Endothelial cell of umbilical vein (primary cell): ENCODE data around the gene ST6GALNAC3. TPM values are rescaled to one million over a fixed set of nuclear protein-coding genes. Genes with fewer than 3 reads are reported as not detected.

Source experiments
- BruUV-seq: library from RNA; stranded (reverse); fragments of 400-500 nt; replicated peaks from 2 replicates; lab custom pipeline; 2021; lab: Mats Ljungman, UMichigan
- CTCF ChIA-PET: fragments of 300-600, 350-600 bp; sonication (Branson Sonifier 250); formaldehyde crosslinking; loops from one replicate; lab custom pipeline; 2021; ENCODE audit warnings: antibody characterized with exemption, inconsistent platforms; lab: Charles Lee
- POLR2A ChIA-PET: fragments of 300-600, 350-600 bp; sonication (Branson Sonifier 250); formaldehyde crosslinking; loops from one replicate; lab custom pipeline; 2021; ENCODE audit warnings: antibody characterized with exemption, inconsistent platforms; lab: Charles Lee
- DNase-seq: peaks from one replicate; pipeline ENCODE4 v3.0.0-alpha.2; 2011; ENCODE audit warnings: low read depth, low spot score
- FAIRE-seq: peaks from 2 replicates; lab custom pipeline; 2011; peaks lifted over from hg19 to GRCh38; lab: Jason Lieb, UNC
- H2AFZ ChIP-seq: 2 replicates; pipeline ENCODE4 v1.6.0; 2012; ENCODE audit warnings: low read depth, low read length, control low read depth, inconsistent platforms
- H3K27ac ChIP-seq: 2 replicates; pipeline ENCODE4 v1.5.1; 2011; ENCODE audit warnings: low read depth, mild to moderate bottlenecking, control low read depth, low read length, moderate library complexity; ENCODE audit not compliant: insufficient read depth
- H3K27me3 ChIP-seq, 2 experiments: 2 replicates each; pipeline versions ENCODE4 v1.6.0 to v1.6.1; 2011; ENCODE audit warnings: low read length in 2 of 2, mixed read lengths in 1 of 2; ENCODE audit not compliant: control insufficient read depth in 2 of 2, insufficient read depth in 2 of 2
- H3K36me3 ChIP-seq, 2 experiments: 2 replicates in 1 of 2; 3 replicates in 1 of 2; pipeline ENCODE4 v1.5.1; 2011; ENCODE audit warnings: low read length in 2 of 2, mild to moderate bottlenecking in 1 of 2, moderate library complexity in 1 of 2; ENCODE audit not compliant: control insufficient read depth in 2 of 2, insufficient read depth in 2 of 2; ENCODE audit errors: extremely low read depth in 1 of 2
- H3K4me1 ChIP-seq: 3 replicates; pipeline ENCODE4 v1.5.1; 2011; ENCODE audit warnings: mild to moderate bottlenecking, low read length; ENCODE audit not compliant: control insufficient read depth, insufficient read depth; ENCODE audit errors: extremely low read depth
- H3K4me2 ChIP-seq: 2 replicates; pipeline ENCODE4 v1.6.1; 2011; ENCODE audit warnings: low read length, control low read depth, mixed read lengths; ENCODE audit not compliant: insufficient read depth
- H3K4me3 ChIP-seq, 3 experiments: fragments of 200-600 bp in 1 of 3; sonication (generic), shearing (Covaris generic) in 1 of 3; replicated peaks in 1 of 3; 2 replicates each; pipeline ENCODE4 v1.5.1; 2011 to 2016; ENCODE audit warnings: control low read depth in 3 of 3, low read length in 3 of 3, mild to moderate bottlenecking in 2 of 3, inconsistent platforms in 1 of 3, low read depth in 1 of 3, moderate library complexity in 1 of 3; ENCODE audit not compliant: insufficient read depth in 1 of 3
- H3K79me2 ChIP-seq: 2 replicates; pipeline ENCODE4 v1.6.0; 2012; ENCODE audit warnings: low read length, inconsistent platforms; ENCODE audit not compliant: control insufficient read depth, insufficient read depth
- H3K9ac ChIP-seq: replicated peaks from 2 replicates; pipeline ENCODE3; 2011; ENCODE audit warnings: low read length, control low read depth; ENCODE audit not compliant: insufficient read depth; ENCODE audit errors: extremely low read depth
- H3K9me1 ChIP-seq: replicated peaks from 3 replicates; pipeline ENCODE4 v1.6.0; 2011; ENCODE audit warnings: mild to moderate bottlenecking, low read length; ENCODE audit not compliant: control insufficient read depth, insufficient read depth; ENCODE audit errors: extremely low read depth
- H3K9me3 ChIP-seq: replicated peaks from 2 replicates; pipeline ENCODE4 v1.5.1; 2012; ENCODE audit warnings: low read length, inconsistent platforms; ENCODE audit not compliant: control insufficient read depth, insufficient read depth
- H4K20me1 ChIP-seq: replicated peaks from 2 replicates; pipeline ENCODE3; 2011; ENCODE audit warnings: mild to moderate bottlenecking, low read length; ENCODE audit not compliant: control insufficient read depth, insufficient read depth; ENCODE audit errors: extremely low read depth
- CTCF ChIP-seq, 2 donors: IDR thresholded peaks; 1 replicate in 1 of 2; 2 replicates in 1 of 2; pipeline ENCODE4 v1.5.1; 2011; ENCODE audit warnings: low read length in 2 of 2, mild to moderate bottlenecking in 2 of 2, moderate library complexity in 2 of 2, control low read depth in 1 of 2, inconsistent platforms in 1 of 2, low read depth in 1 of 2; ENCODE audit not compliant: insufficient read depth in 1 of 2; ENCODE audit errors: extremely low read depth in 1 of 2
- MYC ChIP-seq: IDR thresholded peaks from one replicate; pipeline ENCODE4 v1.6.1; 2011; ENCODE audit warnings: mild to moderate bottlenecking, low read depth, low read length
- dilution Hi-C: fragments of 300-500 bp; cut with MboI; formaldehyde crosslinking; loops from one replicate; pipeline ENCODE4 v1.15.0; 2019; ENCODE audit warnings: low sequenced_read_pairs; ENCODE audit not compliant: extremely low pct_ligation_motif_present
- intact Hi-C: fragments of 100-400 bp; cut with micrococcal nuclease; formaldehyde crosslinking; loops from one replicate; pipeline ENCODE4 v1.10.0; 2022
- polyA plus RNA-seq, 4 experiments: library from polyadenylated mRNA; depleted of rRNA in 3 of 4; stranded (reverse) in 3 of 4; unstranded in 1 of 4; fragments of >200 nt; gene quantifications; 2 replicates each; pipeline versions ENCODE4 v1.2.1 to v1.2.3, GENCODE V29; 2011 to 2012; ENCODE audit warnings: missing spikeins in 1 of 4
- total RNA-seq: library from RNA; stranded (reverse); gene quantifications from 2 replicates; pipeline ENCODE4 v1.2.3, GENCODE V29; 2021

The ST6GALNAC3 gene
- total and polyA plus RNA-seq, 2 donors (not counting 3 experiments of a cell fraction or from before 2014, with no cell fraction given), result 7.6 to 48.3 TPM

- BruUV-seq, result no TSS peak
Observed at GRCh38 chr1:76278711-76279100, 204.2 kb downstream of the ST6GALNAC3 start.

More at GRCh38 chr1:76278711-76279100, 204.2 kb downstream of the ST6GALNAC3 start:
- no peaks in the 10 kb centered on the region for H3K27me3 ChIP-seq
- H3K27ac ChIP-seq, result no peak overlapping the region
- POLR2A ChIA-PET, result no interaction called here
- no peak for TF ChIP-seq CTCF (IDR thresholded peaks at IDR 0.05; ENCODE audit: extremely low read depth in 1 of 2, insufficient read depth in 1 of 2, low read depth in 1 of 2, low read length in 2 of 2)
- no peak for TF ChIP-seq MYC
- no peak for FAIRE-seq
- CTCF ChIA-PET, result no interaction called here
- dilution Hi-C loops (no loop called here), intact Hi-C loops (no loop called here)
- H3K79me2 ChIP-seq, result no peaks in the 10 kb centered on the region
- no peaks in the 10 kb centered on the region for H3K36me3 ChIP-seq
- no peaks in the 10 kb centered on the region for H3K4me1 ChIP-seq
- no peak overlapping the region for H3K4me2 ChIP-seq
- no peak for DNase-seq
- H2AFZ ChIP-seq, result no peak overlapping the region
- no peaks in the 10 kb centered on the region for H3K9me1 ChIP-seq
- H3K9ac ChIP-seq, result no peak overlapping the region
- no peak overlapping the region for H3K4me3 ChIP-seq
- no peaks in the 10 kb centered on the region for H3K9me3 ChIP-seq
- H4K20me1 ChIP-seq, result no peaks in the 10 kb centered on the region
